Liver (tissue), 9 donors: ENCODE results near the gene ITPK1. TPM values are rescaled to one million over a fixed set of nuclear protein-coding genes. Genes with fewer than 3 reads are reported as not detected.

Experiments used
- DNase-seq: peaks from one replicate; pipeline ENCODE4 v3.0.0-alpha.2; 2017; ENCODE audit warnings: low spot score
- H3K27ac ChIP-seq, 2 donors: one replicate each; pipeline ENCODE4 v1.7.0; 2013; ENCODE audit warnings: inconsistent platforms in 2 of 2, low read length in 2 of 2, control low read depth in 1 of 2, low read depth in 1 of 2, mild to moderate bottlenecking in 1 of 2
- H3K27me3 ChIP-seq, 4 donors: one replicate each; pipeline versions ENCODE4 v1.6.1 to v1.7.0; 2013; ENCODE audit warnings: low read length in 3 of 4, inconsistent platforms in 1 of 4, mild to moderate bottlenecking in 1 of 4, moderate library complexity in 1 of 4; ENCODE audit not compliant: control insufficient read depth in 4 of 4, insufficient read depth in 4 of 4
- H3K36me3 ChIP-seq, 4 donors: one replicate each; pipeline versions ENCODE4 v1.6.1 to v1.7.0; 2013; ENCODE audit warnings: low read length in 3 of 4, mild to moderate bottlenecking in 3 of 4, low read depth in 1 of 4, moderate library complexity in 1 of 4; ENCODE audit not compliant: control insufficient read depth in 4 of 4, insufficient read depth in 3 of 4
- H3K4me1 ChIP-seq, 4 donors: one replicate each; pipeline versions ENCODE4 v1.6.1 to v1.7.0; 2013; ENCODE audit warnings: low read length in 3 of 4, mild to moderate bottlenecking in 3 of 4, moderate library complexity in 1 of 4; ENCODE audit not compliant: control insufficient read depth in 4 of 4, insufficient read depth in 4 of 4
- H3K4me3 ChIP-seq, 3 donors: one replicate each; pipeline versions ENCODE4 v1.6.1 to v1.7.0; 2013; ENCODE audit warnings: low read length in 3 of 3, control low read depth in 1 of 3, low read depth in 1 of 3, mild to moderate bottlenecking in 1 of 3
- H3K9ac ChIP-seq, 2 donors: one replicate each; pipeline ENCODE4 v1.7.0; 2013; ENCODE audit warnings: low read length in 2 of 2, mild to moderate bottlenecking in 2 of 2, moderate library complexity in 2 of 2, control low read depth in 1 of 2, low read depth in 1 of 2
- H3K9me3 ChIP-seq, 4 donors: one replicate each; pipeline versions ENCODE4 v1.6.1 to v1.7.0; 2013; ENCODE audit warnings: low read length in 3 of 4; ENCODE audit not compliant: control insufficient read depth in 4 of 4
- ATF3 ChIP-seq: IDR thresholded peaks from 2 replicates; pipeline ENCODE4 v1.6.1; 2016; ENCODE audit warnings: antibody characterized with exemption
- EGR1 ChIP-seq, 2 donors: IDR thresholded peaks; 2 replicates each; pipeline ENCODE4 v1.6.1; 2016 to 2018; ENCODE audit warnings: antibody characterized with exemption in 2 of 2, low read depth in 2 of 2
- FOXA1 ChIP-seq: IDR thresholded peaks from 2 replicates; pipeline ENCODE4 v1.6.1; 2016; ENCODE audit warnings: antibody characterized with exemption
- FOXA2 ChIP-seq: IDR thresholded peaks from 2 replicates; pipeline ENCODE4 v1.6.1; 2016; ENCODE audit warnings: antibody characterized with exemption
- GABPA ChIP-seq, 2 donors: IDR thresholded peaks in 1 of 2; conservative IDR thresholded peaks in 1 of 2; 2 replicates each; pipeline ENCODE4 v1.6.1; 2016; ENCODE audit warnings: antibody characterized with exemption in 2 of 2, mild to moderate bottlenecking in 1 of 2, moderate library complexity in 1 of 2
- HNF4A ChIP-seq, 2 donors: conservative IDR thresholded peaks; 2 replicates each; pipeline ENCODE4 v1.6.1; 2016; ENCODE audit warnings: antibody characterized with exemption in 2 of 2, mild to moderate bottlenecking in 2 of 2
- HNF4G ChIP-seq: IDR thresholded peaks from 2 replicates; pipeline ENCODE4 v1.6.1; 2016; ENCODE audit warnings: antibody characterized with exemption
- JUND ChIP-seq, 2 donors: IDR thresholded peaks; 2 replicates each; pipeline ENCODE4 v1.6.1; 2016; ENCODE audit warnings: antibody characterized with exemption in 2 of 2
- MAX ChIP-seq: IDR thresholded peaks from 2 replicates; pipeline ENCODE4 v1.6.1; 2016; ENCODE audit warnings: antibody characterized with exemption
- NR2F2 ChIP-seq: IDR thresholded peaks from 2 replicates; pipeline ENCODE4 v1.6.1; 2016; ENCODE audit warnings: antibody characterized with exemption
- RAD21 ChIP-seq, 2 donors: IDR thresholded peaks; 2 replicates each; pipeline ENCODE4 v1.6.1; 2016; ENCODE audit warnings: antibody characterized with exemption in 2 of 2, mild to moderate bottlenecking in 2 of 2
- RXRA ChIP-seq, 2 donors: IDR thresholded peaks; 2 replicates each; pipeline ENCODE4 v1.6.1; 2017 to 2018; ENCODE audit warnings: antibody characterized with exemption in 2 of 2, mild to moderate bottlenecking in 1 of 2
- SP1 ChIP-seq: IDR thresholded peaks from 2 replicates; pipeline ENCODE4 v1.6.1; 2018; ENCODE audit warnings: antibody characterized with exemption, mild to moderate bottlenecking
- TAF1 ChIP-seq: conservative IDR thresholded peaks from 2 replicates; pipeline ENCODE4 v1.6.1; 2016; ENCODE audit warnings: antibody characterized with exemption, mild to moderate bottlenecking
- YY1 ChIP-seq: IDR thresholded peaks from 2 replicates; pipeline ENCODE4 v1.6.1; 2016; ENCODE audit warnings: antibody characterized with exemption, mild to moderate bottlenecking
- WGBS: extraction: QIAGEN DNeasy Blood & Tissue Kit; methylation state at CpG from one replicate; pipeline ENCODE4 v1.1.7; 2013; 5-methylcytosine and 5-hydroxymethylcytosine counted together
- polyA plus RNA-seq, 2 donors: library from polyadenylated mRNA; stranded (reverse) in 1 of 2; unstranded in 1 of 2; fragments of 200-250 nt in 1 of 2; fragments of >200 nt in 1 of 2; fragmentation: Nextera tagmentation in 1 of 2; extraction: Ambion mirVana in 1 of 2; gene quantifications; one replicate each; pipeline versions ENCODE4 v1.2.1 to v1.2.3, GENCODE V29; 2013 to 2015
- total RNA-seq, 2 donors: library from RNA; depleted of rRNA; stranded (reverse); fragments of >200 nt; gene quantifications; one replicate each; pipeline ENCODE4 v1.2.3, GENCODE V29; 2014
- TF ChIP-seq, protein P1 (sequence below): IDR thresholded peaks from 2 replicates; pipeline ENCODE4 v1.6.1; 2016; ENCODE audit warnings: antibody characterized with exemption
- TF ChIP-seq, protein P2 (sequence below): fragments of 150-350 bp; IDR thresholded peaks from 2 replicates; pipeline ENCODE4 v1.5.1; 2017; ENCODE audit warnings: improper control_type of control experiment, low read depth, low read length; ENCODE audit not compliant: missing input control
- TF ChIP-seq, protein P3 (sequence below): IDR thresholded peaks from 2 replicates; pipeline ENCODE4 v1.6.1; 2016; ENCODE audit warnings: antibody characterized with exemption, mild to moderate bottlenecking
- donor health status: healthy.
- donor health status: healthy.
- donor health status: healthy.
- donor health status: healthy.
- donor health status: healthy.

Gene ITPK1
- total and polyA plus RNA-seq, 4 donors, result 9.0 to 41.2 (median 20.4) TPM

DNA sequence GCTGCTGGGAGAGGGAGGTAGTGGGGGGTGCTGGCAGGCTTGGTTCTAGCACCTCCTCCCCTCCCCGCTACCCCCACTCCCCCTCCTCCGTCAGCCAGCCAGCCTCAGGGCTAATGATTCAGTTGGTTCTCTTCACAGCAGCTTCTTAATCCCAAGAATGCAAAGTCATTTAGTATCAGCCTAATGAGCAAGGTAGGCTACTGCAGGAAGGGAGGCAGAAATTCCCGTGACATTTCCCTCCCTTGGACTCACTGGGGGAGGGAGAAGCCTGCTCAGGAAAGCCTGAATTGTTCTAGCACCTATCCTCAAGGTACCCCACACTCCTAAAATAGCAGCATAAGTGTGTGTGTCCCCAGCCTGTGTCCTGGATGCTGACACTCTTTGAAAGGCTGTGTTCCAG lies 29.8 kb downstream of the ITPK1 start:
- H3K4me3 ChIP-seq, result no peak overlapping the region
- TF ChIP-seq EGR1 (IDR thresholded peaks at IDR 0.05; ENCODE audit: low read depth in 2 of 2) (no peak), GABPA (IDR thresholded peaks at IDR 0.05 in 1 of 2, conservative IDR thresholded peaks at IDR 0.05 in 1 of 2) (no peak), FOXA2 (no peak), MAX (no peak), NR2F2 (no peak), FOXA1 (no peak), TAF1 (no peak), RXRA (IDR thresholded peaks at IDR 0.05) (no peak), HNF4G (no peak), YY1 (no peak), SP1 (no peak), JUND (IDR thresholded peaks at IDR 0.05) (no peak), RAD21 (IDR thresholded peaks at IDR 0.05) (no peak), HNF4A (conservative IDR thresholded peaks at IDR 0.05) (no peak), ATF3 (no peak)
- TF ChIP-seq, protein P1, sequence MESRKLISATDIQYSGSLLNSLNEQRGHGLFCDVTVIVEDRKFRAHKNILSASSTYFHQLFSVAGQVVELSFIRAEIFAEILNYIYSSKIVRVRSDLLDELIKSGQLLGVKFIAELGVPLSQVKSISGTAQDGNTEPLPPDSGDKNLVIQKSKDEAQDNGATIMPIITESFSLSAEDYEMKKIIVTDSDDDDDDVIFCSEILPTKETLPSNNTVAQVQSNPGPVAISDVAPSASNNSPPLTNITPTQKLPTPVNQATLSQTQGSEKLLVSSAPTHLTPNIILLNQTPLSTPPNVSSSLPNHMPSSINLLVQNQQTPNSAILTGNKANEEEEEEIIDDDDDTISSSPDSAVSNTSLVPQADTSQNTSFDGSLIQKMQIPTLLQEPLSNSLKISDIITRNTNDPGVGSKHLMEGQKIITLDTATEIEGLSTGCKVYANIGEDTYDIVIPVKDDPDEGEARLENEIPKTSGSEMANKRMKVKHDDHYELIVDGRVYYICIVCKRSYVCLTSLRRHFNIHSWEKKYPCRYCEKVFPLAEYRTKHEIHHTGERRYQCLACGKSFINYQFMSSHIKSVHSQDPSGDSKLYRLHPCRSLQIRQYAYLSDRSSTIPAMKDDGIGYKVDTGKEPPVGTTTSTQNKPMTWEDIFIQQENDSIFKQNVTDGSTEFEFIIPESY, result no peak
- TF ChIP-seq, protein P2, sequence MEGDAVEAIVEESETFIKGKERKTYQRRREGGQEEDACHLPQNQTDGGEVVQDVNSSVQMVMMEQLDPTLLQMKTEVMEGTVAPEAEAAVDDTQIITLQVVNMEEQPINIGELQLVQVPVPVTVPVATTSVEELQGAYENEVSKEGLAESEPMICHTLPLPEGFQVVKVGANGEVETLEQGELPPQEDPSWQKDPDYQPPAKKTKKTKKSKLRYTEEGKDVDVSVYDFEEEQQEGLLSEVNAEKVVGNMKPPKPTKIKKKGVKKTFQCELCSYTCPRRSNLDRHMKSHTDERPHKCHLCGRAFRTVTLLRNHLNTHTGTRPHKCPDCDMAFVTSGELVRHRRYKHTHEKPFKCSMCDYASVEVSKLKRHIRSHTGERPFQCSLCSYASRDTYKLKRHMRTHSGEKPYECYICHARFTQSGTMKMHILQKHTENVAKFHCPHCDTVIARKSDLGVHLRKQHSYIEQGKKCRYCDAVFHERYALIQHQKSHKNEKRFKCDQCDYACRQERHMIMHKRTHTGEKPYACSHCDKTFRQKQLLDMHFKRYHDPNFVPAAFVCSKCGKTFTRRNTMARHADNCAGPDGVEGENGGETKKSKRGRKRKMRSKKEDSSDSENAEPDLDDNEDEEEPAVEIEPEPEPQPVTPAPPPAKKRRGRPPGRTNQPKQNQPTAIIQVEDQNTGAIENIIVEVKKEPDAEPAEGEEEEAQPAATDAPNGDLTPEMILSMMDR, result no peak
- TF ChIP-seq, protein P3, sequence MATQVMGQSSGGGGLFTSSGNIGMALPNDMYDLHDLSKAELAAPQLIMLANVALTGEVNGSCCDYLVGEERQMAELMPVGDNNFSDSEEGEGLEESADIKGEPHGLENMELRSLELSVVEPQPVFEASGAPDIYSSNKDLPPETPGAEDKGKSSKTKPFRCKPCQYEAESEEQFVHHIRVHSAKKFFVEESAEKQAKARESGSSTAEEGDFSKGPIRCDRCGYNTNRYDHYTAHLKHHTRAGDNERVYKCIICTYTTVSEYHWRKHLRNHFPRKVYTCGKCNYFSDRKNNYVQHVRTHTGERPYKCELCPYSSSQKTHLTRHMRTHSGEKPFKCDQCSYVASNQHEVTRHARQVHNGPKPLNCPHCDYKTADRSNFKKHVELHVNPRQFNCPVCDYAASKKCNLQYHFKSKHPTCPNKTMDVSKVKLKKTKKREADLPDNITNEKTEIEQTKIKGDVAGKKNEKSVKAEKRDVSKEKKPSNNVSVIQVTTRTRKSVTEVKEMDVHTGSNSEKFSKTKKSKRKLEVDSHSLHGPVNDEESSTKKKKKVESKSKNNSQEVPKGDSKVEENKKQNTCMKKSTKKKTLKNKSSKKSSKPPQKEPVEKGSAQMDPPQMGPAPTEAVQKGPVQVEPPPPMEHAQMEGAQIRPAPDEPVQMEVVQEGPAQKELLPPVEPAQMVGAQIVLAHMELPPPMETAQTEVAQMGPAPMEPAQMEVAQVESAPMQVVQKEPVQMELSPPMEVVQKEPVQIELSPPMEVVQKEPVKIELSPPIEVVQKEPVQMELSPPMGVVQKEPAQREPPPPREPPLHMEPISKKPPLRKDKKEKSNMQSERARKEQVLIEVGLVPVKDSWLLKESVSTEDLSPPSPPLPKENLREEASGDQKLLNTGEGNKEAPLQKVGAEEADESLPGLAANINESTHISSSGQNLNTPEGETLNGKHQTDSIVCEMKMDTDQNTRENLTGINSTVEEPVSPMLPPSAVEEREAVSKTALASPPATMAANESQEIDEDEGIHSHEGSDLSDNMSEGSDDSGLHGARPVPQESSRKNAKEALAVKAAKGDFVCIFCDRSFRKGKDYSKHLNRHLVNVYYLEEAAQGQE, result no peak
- WGBS, result 79% methylated on average over 3 of the region's 3 CpGs
- no peaks in the 10 kb centered on the region for H3K9me3 ChIP-seq
- no peaks in the 10 kb centered on the region for H3K36me3 ChIP-seq
- peaks cover 8 to 29% (median 17%) of the 10 kb centered on the region in 4 donors for H3K4me1 ChIP-seq
- DNase-seq, result no peak
- H3K9ac ChIP-seq, result no peak overlapping the region
- H3K27ac ChIP-seq, result no peak overlapping the region
- H3K27me3 ChIP-seq, result no peaks in the 10 kb centered on the region
